Hematopoietic multipotent progenitor cell treated with erythropoietin and hydrocortisone succinate and interleukin-3 and kit ligand, for 6 days (in vitro differentiated cells): ENCODE measurements around the gene SLC9A7.
A peak's percentile ranks its signal among the peaks of the same experiment; 100 is the strongest.
"Not testable (repeated sequence)": the region's sequence is repeated elsewhere in the genome, so short reads cannot be mapped to it uniquely, and the experiment has no call there.

Experiments used
- DNase-seq: peaks from one replicate; pipeline ENCODE4 v3.0.0-alpha.2; 2015

SLC9A7 gene

GRCh38 chrX:46758956-46759644 is at the start of gene SLC9A7:
SLC9A7 (minus strand) TSS chrX:46759118; CDS start chrX:46759029, 89 bp downstream.
- DNase-seq: peak; percentile 83

GRCh38 chrX:46805270-46805669 is 46.4 kb upstream of the SLC9A7 start:
- no peak for DNase-seq

- DNase-seq: peak; percentile 34
Observed at GRCh38 chrX:46803140-46803539, 44.2 kb upstream of the SLC9A7 start.

GRCh38 chrX:46796574-46797191 is 37.8 kb upstream of the SLC9A7 start:
- DNase-seq: peak; percentile 82

GRCh38 chrX:46793386-46794143 is 34.6 kb upstream of the SLC9A7 start:
- DNase-seq: peak; percentile 2

GRCh38 chrX:46792810-46793188 is 33.9 kb upstream of the SLC9A7 start:
- no peak for DNase-seq

GRCh38 chrX:46791927-46792809 is 33.2 kb upstream of the SLC9A7 start:
- peak; percentile 53 for DNase-seq

- no peak for DNase-seq
Observed at GRCh38 chrX:46788902-46789301, 30.0 kb upstream of the SLC9A7 start.

- DNase-seq: not testable (repeated sequence)
Observed at GRCh38 chrX:46784437-46784836, 25.5 kb upstream of the SLC9A7 start.

GRCh38 chrX:46782034-46782433 is 23.1 kb upstream of the SLC9A7 start:
- no peak for DNase-seq

- peak; percentile 1 for DNase-seq
Observed at GRCh38 chrX:46777971-46778810, 19.3 kb upstream of the SLC9A7 start.

GRCh38 chrX:46770817-46771163 is 11.9 kb upstream of the SLC9A7 start:
- no peak for DNase-seq

GRCh38 chrX:46770000-46770816 is 11.3 kb upstream of the SLC9A7 start:
- DNase-seq: no peak

- no peak for DNase-seq
Observed at GRCh38 chrX:46762963-46763362, 4.0 kb upstream of the SLC9A7 start.

GRCh38 chrX:46759645-46759974 is 692 bp upstream of the SLC9A7 start:
- no peak for DNase-seq

- peak; percentile 37 for DNase-seq
Observed at GRCh38 chrX:46758163-46758955, 559 bp downstream of the SLC9A7 start.

GRCh38 chrX:46757593-46757992 is 1.3 kb downstream of the SLC9A7 start:
- no peak for DNase-seq

GRCh38 chrX:46757052-46757451 is 1.9 kb downstream of the SLC9A7 start:
- peak; percentile 15 for DNase-seq

- DNase-seq: no peak
Observed at GRCh38 chrX:46755671-46756070, 3.2 kb downstream of the SLC9A7 start.

GRCh38 chrX:46754586-46755061 is 4.3 kb downstream of the SLC9A7 start:
- DNase-seq: peak; percentile 48
